Measurements from ENCODE around the gene SNRNP40.

Gene SNRNP40

DNA sequence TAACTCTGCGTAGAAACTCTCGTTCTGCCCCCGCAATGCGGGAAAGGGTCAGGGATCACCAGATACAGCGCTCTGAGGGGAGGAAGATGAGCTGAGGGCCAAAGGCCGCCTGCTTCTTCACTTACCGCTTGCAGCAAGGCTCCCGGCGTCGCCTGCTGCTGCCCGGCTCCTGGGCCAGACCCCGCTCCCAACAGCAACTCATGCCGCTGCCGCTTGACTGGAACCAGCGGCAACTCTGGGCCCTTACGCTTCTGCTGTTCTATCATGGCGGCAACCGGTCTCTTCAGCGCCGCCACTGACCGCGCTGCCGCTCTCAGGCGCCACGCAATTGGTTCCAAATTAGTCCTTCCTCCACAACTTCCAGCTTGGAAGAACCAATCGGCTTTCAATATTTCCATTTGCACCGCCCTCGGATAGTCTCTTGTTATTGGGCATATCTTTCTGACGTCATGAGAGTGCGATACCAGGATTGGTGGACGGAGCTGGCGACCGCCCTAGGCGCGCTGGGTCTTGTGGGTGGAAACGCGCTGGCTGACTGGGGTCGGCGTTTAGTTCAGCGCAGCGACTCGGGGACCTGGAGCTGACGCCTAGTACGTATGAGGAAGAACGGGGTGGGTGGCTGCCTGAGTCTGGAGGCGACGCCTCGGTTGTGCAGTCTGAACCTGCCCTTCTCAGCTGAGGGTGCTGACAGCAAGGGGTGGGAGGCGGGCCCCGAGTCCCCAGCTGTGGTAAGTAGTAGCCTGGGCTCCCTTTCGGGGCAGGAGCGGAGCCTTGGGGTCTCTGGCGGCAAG lies at the start of gene SNRNP40, which contains the start of gene ZCCHC17:
SNRNP40 (minus strand) TSS at position 303 of the 791 bp plus-strand sequence; CDS start at position 266, 37 bp downstream.
ZCCHC17 (plus strand) TSS at position 547 of the 791 bp plus-strand sequence. CDS start 13,067 bp downstream, outside the sequence.
- TF ChIP-seq POLR2A (IDR thresholded peaks at IDR 0.05; ENCODE audit: low read length) (peak; percentile 97), GATA1 (IDR thresholded peaks at IDR 0.05; ENCODE audit: low read depth, low read length) (no peak)
- peak; percentile 99 for DNase-seq

DNA sequence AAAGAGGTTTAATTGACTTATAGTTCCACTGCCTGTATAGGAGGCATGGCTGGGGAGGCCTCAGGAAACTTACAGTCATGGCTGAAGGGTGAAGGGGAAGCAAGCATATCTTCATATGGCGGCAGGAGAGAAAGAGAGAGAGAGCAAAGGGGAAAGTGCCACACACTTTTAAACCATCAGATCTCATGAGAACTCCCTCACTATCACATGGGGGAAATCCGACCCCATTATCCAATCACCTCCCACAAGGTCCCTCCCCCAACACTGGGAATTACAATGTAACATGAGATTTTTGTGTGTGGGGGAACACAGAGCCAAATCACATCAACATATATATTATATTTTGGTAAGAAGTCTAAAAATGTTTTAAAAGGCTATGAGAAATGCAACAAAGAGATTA lies 49.0 kb upstream of the SNRNP40 start:
- TF ChIP-seq GATA1 (IDR thresholded peaks at IDR 0.05; ENCODE audit: low read depth, low read length) = no peak
- TF ChIP-seq POLR2A (IDR thresholded peaks at IDR 0.05; ENCODE audit: low read length) = no peak
- DNase-seq = peak; percentile 31 to 41

DNA sequence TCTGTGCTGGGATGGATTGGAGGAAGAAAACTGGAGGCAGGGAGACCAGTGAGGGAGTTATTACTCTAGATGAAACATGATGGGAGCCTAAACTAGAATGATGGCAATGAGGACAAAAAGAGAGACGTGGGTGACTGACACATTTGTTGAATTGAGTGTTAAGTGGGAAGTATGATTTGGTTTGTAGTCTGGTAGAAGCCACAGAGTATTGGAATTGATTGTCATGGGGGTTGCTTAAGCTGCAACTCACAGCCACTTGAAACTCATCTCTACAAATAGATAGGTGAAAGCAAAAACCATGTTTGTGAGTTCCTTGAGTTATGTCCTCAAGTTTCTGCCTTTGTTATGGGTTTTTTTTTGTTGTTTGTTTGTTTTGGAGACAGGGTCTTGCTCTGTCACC lies 47.9 kb upstream of the SNRNP40 start:
- TF ChIP-seq GATA1 (IDR thresholded peaks at IDR 0.05; ENCODE audit: low read depth, low read length) (no peak), POLR2A (IDR thresholded peaks at IDR 0.05; ENCODE audit: low read length) (no peak)
- no peak for DNase-seq

DNA sequence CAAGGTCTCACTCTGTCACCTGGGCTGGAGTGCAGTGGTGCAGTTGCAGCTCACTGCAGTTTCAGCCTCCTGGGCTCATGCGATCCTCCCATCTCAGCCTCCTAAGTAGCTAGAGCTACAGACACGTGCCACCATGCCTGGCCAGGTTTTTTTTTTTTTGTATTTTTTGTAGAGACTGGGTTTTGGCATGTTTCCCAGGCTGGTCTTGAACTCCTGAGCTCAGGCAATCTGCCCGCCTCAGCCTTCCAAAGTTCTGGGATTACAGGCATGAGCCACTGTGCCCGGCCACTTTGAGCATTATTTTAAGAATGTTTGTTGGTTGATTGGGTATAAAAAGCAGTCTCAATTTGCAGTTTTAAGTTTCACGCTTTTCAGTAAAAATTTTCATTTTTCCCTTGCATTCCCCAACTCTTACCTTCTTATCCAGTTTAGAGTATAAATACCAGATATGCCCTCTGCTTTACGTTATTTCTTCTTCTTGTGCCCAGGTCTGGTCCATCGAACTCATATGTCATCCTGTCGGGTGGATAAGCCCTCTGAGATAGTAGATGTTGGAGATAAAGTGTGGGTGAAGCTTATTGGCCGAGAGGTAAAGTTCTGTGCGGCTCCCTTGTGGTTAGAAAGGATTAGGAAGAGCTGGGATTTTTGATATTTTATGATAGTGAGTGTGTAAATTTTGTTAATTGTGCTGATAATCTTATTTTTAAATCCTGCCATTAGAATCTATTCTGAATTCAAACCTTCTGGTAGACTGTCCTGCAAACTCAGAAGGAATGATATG lies 40.3 kb upstream of the SNRNP40 start:
- no peak for TF ChIP-seq GATA1 (IDR thresholded peaks at IDR 0.05; ENCODE audit: low read depth, low read length)
- no peak for TF ChIP-seq POLR2A (IDR thresholded peaks at IDR 0.05; ENCODE audit: low read length)
- DNase-seq = no peak

DNA sequence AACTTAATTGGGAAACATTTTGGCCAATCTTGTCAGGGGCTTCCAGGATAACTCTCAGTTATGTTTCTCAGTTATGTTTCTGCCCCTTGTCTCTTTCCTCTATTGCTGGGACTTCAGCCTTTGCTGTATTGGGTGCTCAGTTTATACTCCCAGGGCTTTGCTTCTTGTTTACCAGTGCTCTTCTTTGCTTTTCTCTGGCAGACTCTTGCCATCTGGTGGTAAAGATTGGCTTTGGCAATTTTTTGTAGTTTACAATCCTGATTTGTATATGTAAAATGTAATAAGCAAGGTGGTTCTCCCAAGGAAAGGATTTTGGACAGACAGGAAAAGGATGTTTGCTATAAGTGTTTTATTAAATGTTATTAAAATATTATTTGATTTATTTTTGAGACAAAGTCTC lies 38.4 kb upstream of the SNRNP40 start:
- TF ChIP-seq GATA1 (IDR thresholded peaks at IDR 0.05; ENCODE audit: low read depth, low read length) (no peak), POLR2A (IDR thresholded peaks at IDR 0.05; ENCODE audit: low read length) (no peak)
- peak; percentile 46 to 53 for DNase-seq

DNA sequence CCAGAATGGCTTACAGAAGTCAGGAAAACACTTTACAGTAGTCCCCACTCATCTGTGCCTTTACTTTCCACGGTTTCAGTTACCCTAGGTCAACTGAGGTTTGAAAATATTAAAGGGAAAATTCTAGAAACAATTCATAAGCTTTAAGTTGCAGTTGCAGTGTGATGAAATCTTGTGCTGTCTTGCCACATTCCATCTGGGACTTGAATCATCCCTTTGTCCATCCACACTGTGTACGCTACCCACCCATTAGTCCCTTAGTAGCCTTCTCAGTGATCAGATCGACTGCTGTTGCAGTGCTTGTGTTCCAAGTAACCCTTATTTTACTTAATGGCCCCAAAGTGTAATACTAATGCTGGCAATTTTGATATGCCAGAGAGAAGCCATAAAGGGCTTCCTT lies 30.8 kb upstream of the SNRNP40 start:
- DNase-seq = no peak
- TF ChIP-seq POLR2A (IDR thresholded peaks at IDR 0.05; ENCODE audit: low read length) (no peak), GATA1 (IDR thresholded peaks at IDR 0.05; ENCODE audit: low read depth, low read length) (no peak)

DNA sequence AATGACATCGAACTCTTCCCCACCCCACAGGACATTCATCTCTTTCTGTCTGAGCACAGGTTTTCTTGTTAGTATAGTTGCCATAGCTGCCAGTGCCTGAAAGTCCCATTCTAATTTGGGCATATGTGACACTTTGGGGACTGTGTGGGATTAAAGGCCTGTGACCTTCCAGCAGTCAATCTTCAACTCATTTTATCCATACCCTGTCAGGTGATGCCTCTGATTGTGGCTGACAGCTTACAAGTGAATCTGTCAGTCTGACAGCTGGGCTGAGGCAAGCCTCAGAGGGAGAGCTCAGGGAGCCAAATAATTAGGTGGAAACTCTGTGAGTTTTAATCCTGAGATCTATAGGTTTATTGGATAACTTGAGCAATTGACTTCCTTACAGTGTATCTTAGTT lies 29.9 kb upstream of the SNRNP40 start:
- TF ChIP-seq POLR2A (IDR thresholded peaks at IDR 0.05; ENCODE audit: low read length) (no peak), GATA1 (IDR thresholded peaks at IDR 0.05; ENCODE audit: low read depth, low read length) (no peak)
- DNase-seq = no peak

DNA sequence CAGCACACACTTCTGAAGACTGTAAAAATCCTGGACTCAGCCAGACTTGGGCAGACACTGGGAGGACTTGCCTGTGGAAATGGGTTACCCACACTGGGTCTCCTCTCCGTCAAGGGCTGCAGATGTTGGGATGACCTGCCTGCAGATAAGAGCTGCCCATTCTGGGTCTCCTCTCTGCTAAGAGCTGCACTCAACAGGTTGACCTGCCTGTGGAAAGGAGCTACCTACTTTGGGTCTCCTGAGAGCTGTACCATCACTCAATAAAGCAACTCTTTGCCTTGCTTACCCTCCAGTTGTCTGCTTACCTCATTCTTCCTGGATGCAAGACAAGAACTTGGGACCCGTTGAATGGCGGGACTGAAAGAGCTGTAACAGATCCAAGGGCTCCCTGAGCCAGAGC lies 28.4 kb upstream of the SNRNP40 start:
- TF ChIP-seq POLR2A (IDR thresholded peaks at IDR 0.05; ENCODE audit: low read length) = no peak
- no peak for TF ChIP-seq GATA1 (IDR thresholded peaks at IDR 0.05; ENCODE audit: low read depth, low read length)

DNA sequence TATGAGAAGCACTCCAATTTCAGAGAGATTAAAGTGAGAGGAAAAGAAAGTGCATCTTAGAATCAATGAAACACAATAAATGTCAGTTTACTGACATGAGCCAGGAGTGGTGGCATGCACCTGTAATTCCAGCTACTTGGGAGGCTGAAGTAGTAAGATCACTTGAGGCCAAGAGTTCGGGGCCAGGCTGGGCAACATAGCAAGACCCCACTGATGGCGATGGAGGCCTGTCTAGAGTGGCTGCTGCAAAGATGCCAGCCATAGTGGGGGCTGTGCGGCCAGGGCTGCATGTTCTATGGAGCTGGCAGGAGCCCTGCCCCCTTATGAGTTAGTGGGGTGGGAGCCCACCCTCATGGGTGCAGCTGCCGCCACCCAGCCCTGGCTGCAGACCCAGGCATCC lies 27.5 kb upstream of the SNRNP40 start:
- no peak for TF ChIP-seq GATA1 (IDR thresholded peaks at IDR 0.05; ENCODE audit: low read depth, low read length)
- no peak for TF ChIP-seq POLR2A (IDR thresholded peaks at IDR 0.05; ENCODE audit: low read length)

More for the DNA sequence above, 28.4 kb upstream of the SNRNP40 start:
- DNase-seq = no peak

DNA sequence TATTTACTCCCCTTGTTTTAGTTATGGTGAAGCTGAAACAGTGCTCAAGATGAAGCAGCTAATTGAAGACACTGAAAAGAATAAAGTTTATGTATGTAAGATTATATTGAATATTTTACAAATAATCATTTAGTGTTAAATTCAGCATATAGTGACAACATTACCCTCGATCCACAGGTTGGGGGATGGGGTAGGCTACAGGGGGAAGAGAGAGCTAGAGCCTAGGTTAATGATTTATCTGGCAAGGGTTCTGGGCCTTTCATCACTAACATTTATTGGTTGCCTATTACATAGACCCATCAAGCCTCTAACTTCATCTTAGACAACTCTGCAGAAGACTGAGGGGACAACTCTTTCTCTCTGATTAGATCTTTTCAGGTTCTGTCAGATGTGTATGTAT lies 21.6 kb upstream of the SNRNP40 start:
- TF ChIP-seq GATA1 (IDR thresholded peaks at IDR 0.05; ENCODE audit: low read depth, low read length) (no peak), POLR2A (IDR thresholded peaks at IDR 0.05; ENCODE audit: low read length) (no peak)
- no peak for DNase-seq

More for the DNA sequence above, 27.5 kb upstream of the SNRNP40 start:
- DNase-seq = no peak

DNA sequence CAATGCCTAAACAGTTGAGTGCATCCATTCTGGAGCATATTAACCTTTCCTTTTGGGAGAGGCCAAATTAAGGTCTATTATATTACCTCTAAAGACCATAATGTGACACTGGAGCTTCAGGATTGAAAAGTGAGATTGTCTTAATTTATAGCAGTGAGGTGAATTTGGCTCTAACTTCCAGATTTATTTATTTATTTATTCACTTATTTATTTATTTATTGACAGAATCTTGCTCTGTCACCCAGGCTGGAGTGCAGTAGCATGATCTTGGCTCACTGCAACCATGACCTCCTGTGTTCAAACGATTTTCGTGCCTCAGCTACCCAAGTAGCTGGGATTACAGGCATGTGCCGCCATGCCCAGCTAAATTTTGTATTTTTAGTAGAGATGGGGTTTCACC lies 19.3 kb upstream of the SNRNP40 start:
- no peak for DNase-seq
- TF ChIP-seq POLR2A (IDR thresholded peaks at IDR 0.05; ENCODE audit: low read length) (no peak), GATA1 (IDR thresholded peaks at IDR 0.05; ENCODE audit: low read depth, low read length) (no peak)

DNA sequence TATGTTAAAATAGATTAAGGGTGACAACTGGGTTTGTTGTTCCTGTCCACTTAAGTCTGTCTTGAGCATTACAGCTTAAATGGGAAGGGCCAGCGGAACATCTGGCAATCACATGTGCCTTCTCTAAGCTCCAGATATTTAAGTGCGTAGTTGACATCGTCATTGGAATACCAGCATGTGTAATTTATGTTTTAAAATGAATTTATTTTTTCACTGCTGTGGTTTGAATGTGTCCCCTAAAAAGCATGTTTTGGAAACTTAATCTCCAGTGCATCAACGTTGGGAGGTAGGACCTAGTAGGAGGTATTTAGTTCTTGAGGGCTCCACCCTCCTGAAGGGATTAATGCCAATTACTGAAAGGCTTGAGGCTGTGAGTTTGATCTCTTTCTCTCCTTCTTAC lies 13.6 kb upstream of the SNRNP40 start:
- TF ChIP-seq POLR2A (IDR thresholded peaks at IDR 0.05; ENCODE audit: low read length) (no peak), GATA1 (IDR thresholded peaks at IDR 0.05; ENCODE audit: low read depth, low read length) (no peak)
- DNase-seq = no peak

DNA sequence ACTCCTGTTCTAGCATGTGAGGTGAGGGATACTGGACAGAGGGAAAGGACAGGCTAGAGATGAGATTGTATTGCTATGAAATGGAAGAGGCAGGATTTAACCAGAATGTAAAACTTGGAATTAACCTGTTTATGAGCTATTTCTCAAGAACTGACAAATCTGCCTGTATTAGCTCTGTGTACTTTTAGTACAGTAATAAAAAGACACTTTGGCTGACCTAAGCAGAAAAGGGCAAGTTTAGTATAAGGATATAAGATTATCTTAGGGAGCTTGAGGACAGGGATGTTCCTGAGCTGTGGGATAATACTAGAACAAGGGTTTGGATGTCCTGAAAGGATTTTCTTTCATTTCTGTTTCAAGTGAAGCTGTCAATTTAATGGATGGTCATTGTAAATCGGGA lies 11.4 kb upstream of the SNRNP40 start:
- DNase-seq = no peak

DNA sequence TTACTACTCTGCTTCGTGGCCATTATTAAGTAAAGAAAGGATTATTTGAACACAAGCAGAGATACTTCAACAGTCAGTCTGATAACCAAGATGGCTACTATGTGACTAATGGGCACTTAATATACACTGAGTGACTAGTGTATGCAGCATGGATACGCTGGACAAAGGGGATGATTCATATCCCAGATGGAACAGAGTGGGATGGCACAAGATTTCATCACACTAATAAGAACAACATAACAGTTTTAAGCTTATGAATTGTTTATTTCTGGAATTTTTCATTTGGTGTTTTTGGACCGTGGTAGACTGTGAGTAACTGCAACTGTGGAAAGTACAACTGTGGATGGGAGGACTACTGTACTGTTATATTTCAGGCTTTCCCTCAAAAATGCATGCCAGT lies 9.7 kb upstream of the SNRNP40 start:
- TF ChIP-seq POLR2A (IDR thresholded peaks at IDR 0.05; ENCODE audit: low read length) (no peak), GATA1 (IDR thresholded peaks at IDR 0.05; ENCODE audit: low read depth, low read length) (no peak)
- DNase-seq = no peak

More for the DNA sequence above, 11.4 kb upstream of the SNRNP40 start:
- TF ChIP-seq POLR2A (IDR thresholded peaks at IDR 0.05; ENCODE audit: low read length) = no peak
- TF ChIP-seq GATA1 (IDR thresholded peaks at IDR 0.05; ENCODE audit: low read depth, low read length) = no peak

Data from erythroblast (primary cell).